K562 (cell line): ENCODE measurements around the gene DCUN1D3. TPM values are rescaled to one million over a fixed set of nuclear protein-coding genes. Genes with fewer than 3 reads are reported as not detected.

Experiments
- ATAC-seq: fragments of 200-7000 bp; cut with Tn5 transposase; 3 replicates; pipeline ENCODE4 v1.9.1; 2020; ENCODE audit warnings: moderate library complexity
- BruUV-seq: library from RNA; stranded (reverse); fragments of 400-500 nt; replicated peaks from 2 replicates; lab custom pipeline; 2021; lab: Mats Ljungman, UMichigan
- CTCF ChIA-PET: fragments of 300-600 bp; formaldehyde crosslinking; extraction: SDS; loops from one replicate; lab custom pipeline; 2021; ENCODE audit warnings: low intra/inter-chr PET ratio; lab: Yijun Ruan, JAX
- POLR2A ChIA-PET: fragments of 300-600, 350-650 bp; sonication (Branson Sonifier 250); formaldehyde crosslinking; extraction: SDS; loops from one replicate; lab custom pipeline; 2021; ENCODE audit warnings: antibody characterized with exemption, inconsistent platforms; lab: Yijun Ruan, JAX
- DNase-seq, 4 experiments: peaks; one replicate each; pipeline versions ENCODE4 v3.0.0 to v3.0.0-alpha.2; 2011 to 2018; ENCODE audit warnings: low spot score in 3 of 4, mixed read lengths in 3 of 4; ENCODE audit errors: extremely low read depth in 1 of 4
- FAIRE-seq: peaks from 2 replicates; lab custom pipeline; 2011; peaks lifted over from hg19 to GRCh38; lab: Jason Lieb, UNC
- H2AFZ ChIP-seq: 2 replicates; pipeline ENCODE4 v1.6.0; 2011; ENCODE audit warnings: low read depth, low read length, control low read depth, inconsistent platforms
- H3K27ac ChIP-seq: fragments of 200-600 bp; 3 replicates; pipeline ENCODE4 v1.8.0; 2011; ENCODE audit warnings: low read depth, mild to moderate bottlenecking, control low read depth, inconsistent platforms, low read length, moderate library complexity, mixed read lengths; ENCODE audit errors: extremely low read depth
- H3K27me3 ChIP-seq, 2 experiments: fragments of 300-600 bp in 1 of 2; 2 replicates in 1 of 2; 3 replicates in 1 of 2; pipeline versions ENCODE4 v1.6.0 to v1.8.0; 2011; ENCODE audit warnings: inconsistent platforms in 2 of 2, low read length in 2 of 2, mild to moderate bottlenecking in 1 of 2, mixed read lengths in 1 of 2, moderate library complexity in 1 of 2; ENCODE audit not compliant: control insufficient read depth in 2 of 2, insufficient read depth in 2 of 2
- H3K36me3 ChIP-seq: fragments of 300-600 bp; 3 replicates; pipeline ENCODE4 v1.8.0; 2011; ENCODE audit warnings: mild to moderate bottlenecking, low read length, inconsistent platforms; ENCODE audit not compliant: control insufficient read depth, insufficient read depth
- H3K4me1 ChIP-seq, 2 experiments: fragments of 200-600 bp in 1 of 2; replicated peaks in 1 of 2; 2 replicates in 1 of 2; 3 replicates in 1 of 2; pipeline versions ENCODE4 v1.5.1 to v1.8.0; 2011; ENCODE audit warnings: inconsistent platforms in 2 of 2, low read length in 2 of 2, mild to moderate bottlenecking in 1 of 2, mixed read lengths in 1 of 2, moderate library complexity in 1 of 2; ENCODE audit not compliant: control insufficient read depth in 2 of 2, insufficient read depth in 2 of 2
- H3K4me2 ChIP-seq: 2 replicates; pipeline ENCODE4 v1.6.1; 2011; ENCODE audit warnings: low read length, control low read depth, inconsistent platforms, mixed read lengths; ENCODE audit not compliant: insufficient read depth
- H3K4me3 ChIP-seq: fragments of 200-600 bp; sonication (generic), shearing (Covaris generic); 2 replicates; pipeline ENCODE4 v1.5.1; 2016; ENCODE audit warnings: control low read depth, inconsistent platforms
- H3K79me2 ChIP-seq: fragments of 200-600 bp; 3 replicates; pipeline ENCODE4 v1.8.0; 2011; ENCODE audit warnings: low read length, inconsistent platforms; ENCODE audit not compliant: control insufficient read depth, insufficient read depth
- H3K9ac ChIP-seq, 2 experiments: 2 replicates each; pipeline versions ENCODE4 v1.6.0 to v1.6.1; 2011; ENCODE audit warnings: low read depth in 2 of 2, low read length in 2 of 2, control low read depth in 1 of 2, inconsistent platforms in 1 of 2, mild to moderate bottlenecking in 1 of 2, mixed read lengths in 1 of 2; ENCODE audit not compliant: insufficient read depth in 1 of 2
- H3K9me1 ChIP-seq: one replicate; pipeline ENCODE4 v1.6.0; 2011; ENCODE audit warnings: inconsistent platforms, mild to moderate bottlenecking, low read length, moderate library complexity; ENCODE audit not compliant: control insufficient read depth, insufficient read depth
- H3K9me3 ChIP-seq: replicated peaks from 2 replicates; pipeline ENCODE4 v1.5.1; 2011; ENCODE audit warnings: low read depth, low read length, inconsistent platforms; ENCODE audit not compliant: control insufficient read depth, insufficient read depth
- H4K20me1 ChIP-seq: replicated peaks from 2 replicates; pipeline ENCODE4 v1.6.1; 2011; ENCODE audit warnings: low read length, inconsistent platforms, mixed read lengths; ENCODE audit not compliant: control insufficient read depth, insufficient read depth
- BRD4 ChIP-seq: fragments of 200-600 bp; sonication (generic); IDR thresholded peaks from 2 replicates; pipeline ENCODE4 v1.6.1; 2017; ENCODE audit warnings: inconsistent platforms
- CAMTA2 ChIP-seq: fragments of 250-450 bp; sonication (Bioruptor Pico); conservative IDR thresholded peaks from 2 replicates; pipeline ENCODE4 v1.5.1; 2022
- CHD1 ChIP-seq: fragments of 200-600 bp; sonication (generic); IDR thresholded peaks from one replicate; pipeline ENCODE4 v1.6.1; 2012; ENCODE audit warnings: mild to moderate bottlenecking, moderate library complexity, low read length, inconsistent platforms
- ELF4 ChIP-seq: fragments of 450-650 bp; formaldehyde crosslinking; IDR thresholded peaks from 2 replicates; pipeline ENCODE4 v1.4.0; 2022; ENCODE audit warnings: missing genetic modification characterization
- EP400 ChIP-seq: fragments of 450-650 bp; IDR thresholded peaks from 2 replicates; pipeline ENCODE4 v1.6.1; 2017; ENCODE audit warnings: antibody characterized with exemption, mild to moderate bottlenecking, moderate library complexity
- FOXA1 ChIP-seq: fragments of 450-650 bp; IDR thresholded peaks from 2 replicates; pipeline ENCODE4 v1.6.1; 2016; ENCODE audit warnings: mild to moderate bottlenecking, borderline replicate concordance
- KAT2B ChIP-seq: IDR thresholded peaks from one replicate; pipeline ENCODE4 v1.6.1; 2012; ENCODE audit warnings: low read depth, mild to moderate bottlenecking, control low read depth, inconsistent platforms, low read length, moderate library complexity
- POU5F1 ChIP-seq: fragments of 150-350 bp; IDR thresholded peaks from 2 replicates; pipeline ENCODE4 v1.6.1; 2014; ENCODE audit warnings: borderline replicate concordance, low read length, low read depth, mild to moderate bottlenecking; ENCODE audit not compliant: partially characterized antibody
- SAFB ChIP-seq: fragments of 200-400 bp; formaldehyde crosslinking; IDR thresholded peaks from 2 replicates; pipeline ENCODE4 v1.6.1; 2017; ENCODE audit warnings: low read depth, low read length, borderline replicate concordance
- SAFB2 ChIP-seq: fragments of 200-400 bp; formaldehyde crosslinking; IDR thresholded peaks from 2 replicates; pipeline ENCODE4 v1.6.1; 2018; ENCODE audit warnings: borderline replicate concordance, low read length, low read depth, moderate library complexity; ENCODE audit not compliant: severe bottlenecking
- SAP30 ChIP-seq: fragments of 200-600 bp; sonication (generic); IDR thresholded peaks from 2 replicates; pipeline ENCODE4 v1.6.1; 2012; ENCODE audit warnings: borderline replicate concordance, low read depth, mild to moderate bottlenecking, moderate library complexity, low read length, control low read depth, inconsistent platforms; ENCODE audit not compliant: insufficient read depth, poor library complexity, severe bottlenecking
- SMC3 ChIP-seq: conservative IDR thresholded peaks from 2 replicates; pipeline ENCODE4 v1.6.1; 2011; ENCODE audit warnings: low read depth, low read length, improper control_type of control experiment; ENCODE audit not compliant: insufficient read depth
- SRF ChIP-seq, 2 experiments: fragments of 250-450, 450-650 bp in 1 of 2; sonication (Bioruptor Pico) in 1 of 2; sonication (generic) in 1 of 2; formaldehyde crosslinking; IDR thresholded peaks; 2 replicates each; pipeline versions ENCODE4 v1.5.0 to v1.5.1; 2020 to 2022; ENCODE audit warnings: mild to moderate bottlenecking in 1 of 2, missing genetic modification reagents in 1 of 2
- SRSF1 ChIP-seq: fragments of 200-400 bp; formaldehyde crosslinking; IDR thresholded peaks from 2 replicates; pipeline ENCODE4 v1.6.1; 2017; ENCODE audit warnings: mild to moderate bottlenecking, low read depth, low read length, moderate library complexity
- TCFL5 ChIP-seq: fragments of 250-450 bp; sonication (Bioruptor Pico); conservative IDR thresholded peaks from 2 replicates; pipeline ENCODE4 v1.6.1; 2021; ENCODE audit warnings: mild to moderate bottlenecking, moderate library complexity, matching md5 sums
- WGBS: fragments of 100-300 bp; shearing (Covaris generic); methylation state at CpG from one replicate; pipeline ENCODE4 v1.1.6; 2016; ENCODE audit warnings: low coverage, mixed read lengths; ENCODE audit not compliant: insufficient coverage; ENCODE audit errors: missing lambda C conversion rate; 5-methylcytosine and 5-hydroxymethylcytosine counted together
- in situ Hi-C: fragments of 300-500 bp; cut with MboI; formaldehyde crosslinking; loops from 4 replicates; pipeline ENCODE4 v1.15.0; 2018; ENCODE audit warnings: inconsistent platforms, mixed read lengths
- intact Hi-C: fragments of 100-400 bp; cut with micrococcal nuclease; formaldehyde crosslinking; loops from 2 replicates; pipeline ENCODE4 v1.14.2; 2022
- polyA plus RNA-seq, 8 experiments: library from polyadenylated mRNA; depleted of rRNA in 4 of 8; stranded (reverse) in 5 of 8; unstranded in 3 of 8; fragments of >200 nt; fragmentation: Nextera tagmentation in 2 of 8; fragmentation: Illumina TruSeq in 1 of 8; extraction: Ambion mirVana in 2 of 8; extraction: Trizol in 1 of 8; gene quantifications; 2 replicates each; pipeline versions ENCODE4 v1.2.1 to v1.2.3, GENCODE V29; 2011 to 2014; ENCODE audit warnings: inconsistent platforms in 1 of 8, missing spikeins in 1 of 8
- total RNA-seq, 7 experiments: library from RNA; depleted of rRNA in 6 of 7; stranded (reverse); fragments of >200 nt in 6 of 7; fragmentation: Illumina TruSeq in 2 of 7; extraction: Trizol in 2 of 7; gene quantifications; 2 replicates each; pipeline versions ENCODE4 v1.2.1 to v1.2.3, GENCODE V29; 2011 to 2021; ENCODE audit warnings: low replicate concordance in 1 of 7
- TF ChIP-seq, protein P1 (sequence below): fragments of 450-650 bp; IDR thresholded peaks from 2 replicates; pipeline ENCODE4 v1.7.0; 2016; ENCODE audit warnings: borderline replicate concordance
- TF ChIP-seq, protein P2 (sequence below): IDR thresholded peaks from 3 replicates; pipeline ENCODE4 v1.6.1; 2011; ENCODE audit warnings: borderline replicate concordance, mild to moderate bottlenecking; ENCODE audit not compliant: insufficient read length, insufficient read depth

The DCUN1D3 gene
- total and polyA plus RNA-seq, 9 of the 15 experiments (the other 6 are each of a cell fraction or from before 2014, with no cell fraction given) = 1.0 to 4.7 (median 2.2) TPM

DNA sequence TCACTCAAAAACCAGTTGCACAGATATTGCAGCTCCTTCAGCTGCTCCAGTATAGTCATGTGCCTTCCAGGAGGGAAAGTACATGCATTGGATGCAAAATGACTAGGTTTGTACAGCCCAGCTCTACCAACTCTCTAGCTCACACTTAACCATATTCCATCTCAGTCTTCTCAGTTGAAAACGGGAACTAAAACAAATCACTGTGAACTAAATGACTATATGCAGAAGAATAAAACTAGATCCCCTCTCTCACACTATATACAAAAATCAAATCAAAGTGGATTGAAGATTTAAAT is 24.9 kb downstream of the DCUN1D3 start (continued):
- TF ChIP-seq, protein P1, sequence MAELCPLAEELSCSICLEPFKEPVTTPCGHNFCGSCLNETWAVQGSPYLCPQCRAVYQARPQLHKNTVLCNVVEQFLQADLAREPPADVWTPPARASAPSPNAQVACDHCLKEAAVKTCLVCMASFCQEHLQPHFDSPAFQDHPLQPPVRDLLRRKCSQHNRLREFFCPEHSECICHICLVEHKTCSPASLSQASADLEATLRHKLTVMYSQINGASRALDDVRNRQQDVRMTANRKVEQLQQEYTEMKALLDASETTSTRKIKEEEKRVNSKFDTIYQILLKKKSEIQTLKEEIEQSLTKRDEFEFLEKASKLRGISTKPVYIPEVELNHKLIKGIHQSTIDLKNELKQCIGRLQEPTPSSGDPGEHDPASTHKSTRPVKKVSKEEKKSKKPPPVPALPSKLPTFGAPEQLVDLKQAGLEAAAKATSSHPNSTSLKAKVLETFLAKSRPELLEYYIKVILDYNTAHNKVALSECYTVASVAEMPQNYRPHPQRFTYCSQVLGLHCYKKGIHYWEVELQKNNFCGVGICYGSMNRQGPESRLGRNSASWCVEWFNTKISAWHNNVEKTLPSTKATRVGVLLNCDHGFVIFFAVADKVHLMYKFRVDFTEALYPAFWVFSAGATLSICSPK = no peak
- TF ChIP-seq EP400 (no peak), SRF (CRISPR knock-in tag; IDR thresholded peaks at IDR 0.05) (no peak), TCFL5 (CRISPR knock-in tag) (no peak), CAMTA2 (no peak), SAFB (no peak), BRD4 (no peak)
- TF ChIP-seq, protein P2, sequence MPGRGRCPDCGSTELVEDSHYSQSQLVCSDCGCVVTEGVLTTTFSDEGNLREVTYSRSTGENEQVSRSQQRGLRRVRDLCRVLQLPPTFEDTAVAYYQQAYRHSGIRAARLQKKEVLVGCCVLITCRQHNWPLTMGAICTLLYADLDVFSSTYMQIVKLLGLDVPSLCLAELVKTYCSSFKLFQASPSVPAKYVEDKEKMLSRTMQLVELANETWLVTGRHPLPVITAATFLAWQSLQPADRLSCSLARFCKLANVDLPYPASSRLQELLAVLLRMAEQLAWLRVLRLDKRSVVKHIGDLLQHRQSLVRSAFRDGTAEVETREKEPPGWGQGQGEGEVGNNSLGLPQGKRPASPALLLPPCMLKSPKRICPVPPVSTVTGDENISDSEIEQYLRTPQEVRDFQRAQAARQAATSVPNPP = no peak

DNA sequence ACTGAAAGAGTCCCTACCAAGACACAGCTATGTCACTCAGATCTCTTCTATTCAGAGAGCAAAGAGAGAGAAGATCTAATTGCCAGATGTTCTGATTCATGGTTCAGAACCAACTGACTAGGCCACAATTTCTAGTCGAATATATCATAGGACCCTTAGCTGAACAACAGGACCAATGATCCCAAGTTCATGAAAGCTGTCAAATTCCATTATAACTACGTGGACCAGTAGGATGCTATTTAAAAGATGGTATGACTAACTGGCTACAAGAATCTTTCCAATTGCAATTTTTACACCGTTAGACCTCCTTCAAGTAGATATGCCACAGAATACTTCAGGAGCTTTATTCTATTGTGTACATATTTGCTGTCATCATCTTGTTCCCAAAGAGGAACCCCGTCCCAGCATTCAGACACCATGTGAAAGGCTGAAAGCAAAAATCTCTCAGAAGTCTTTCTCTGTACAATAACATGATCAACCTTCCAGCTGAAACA is 26.0 kb downstream of the DCUN1D3 start:
- DNase-seq (no peak), FAIRE-seq (peak; percentile 42), ATAC-seq (no peak)
- peaks cover 0 to 9% of the 10 kb centered on the region in 2 experiments; a peak in 3 of 5 replicates for H3K4me1 ChIP-seq
- H2AFZ ChIP-seq = no peak overlapping the region
- H3K36me3 ChIP-seq = no peaks in the 10 kb centered on the region
- H3K27ac ChIP-seq = no peak overlapping the region
- H3K9me1 ChIP-seq = peaks cover 4% of the 10 kb centered on the region
- H4K20me1 ChIP-seq = 0 out of 2 replicates have a peak, but pooled peaks cover 10% of the 10 kb centered on the region
- no peak overlapping the region for H3K4me2 ChIP-seq
- BruUV-seq = no TSS peak
- ChIA-PET CTCF (no interaction called here), POLR2A (interaction anchor here (0.5 to 1.1 kb wide), 4 partner anchors 14 to 193 kb away, joined by 3 to 4 read pairs (median 3); no protein-coding TSS in a partner anchor)
- WGBS = 49% methylated on average over 4 of the region's 4 CpGs
- H3K4me3 ChIP-seq = no peak overlapping the region
- intact Hi-C loops = no loop called here
- H3K79me2 ChIP-seq = no peaks in the 10 kb centered on the region
- in situ Hi-C loops = no loop called here
- no peaks in the 10 kb centered on the region for H3K9me3 ChIP-seq
- H3K9ac ChIP-seq = no peak overlapping the region
- H3K27me3 ChIP-seq = no peaks in the 10 kb centered on the region
- TF ChIP-seq SMC3 (no peak), FOXA1 (no peak), POU5F1 (no peak), ELF4 (CRISPR knock-in tag) (no peak), SRSF1 (no peak), CHD1 (no peak), SAFB2 (no peak), KAT2B (no peak), SAP30 (no peak)
